Upper lobe of right lung (tissue), 1 donor: ENCODE data around the gene SRI. TPM values are rescaled to one million over a fixed set of nuclear protein-coding genes. Genes with fewer than 3 reads are reported as not detected.
"Not testable (repeated sequence)": the region's sequence is repeated elsewhere in the genome, so short reads cannot be mapped to it uniquely, and the experiment has no call there.

Experiments used
- ATAC-seq: fragments of 200-7000 bp; cut with Tn5 transposase; one replicate; pipeline ENCODE4 v1.9.1; 2020; ENCODE audit warnings: mild to moderate bottlenecking, moderate library complexity
- DNase-seq: peaks from one replicate; pipeline ENCODE4 v3.0.0-alpha.2; 2020
- H3K27ac ChIP-seq: fragments of 200-600 bp; one replicate; pipeline ENCODE4 v1.8.0; 2022
- H3K27me3 ChIP-seq: fragments of 200-600 bp; one replicate; pipeline ENCODE4 v1.8.0; 2022; ENCODE audit warnings: mild to moderate bottlenecking
- H3K36me3 ChIP-seq: fragments of 200-600 bp; one replicate; pipeline ENCODE4 v1.8.0; 2022
- H3K4me1 ChIP-seq: fragments of 200-600 bp; one replicate; pipeline ENCODE4 v1.8.0; 2022
- H3K4me3 ChIP-seq: fragments of 200-600 bp; one replicate; pipeline ENCODE4 v1.8.0; 2022; ENCODE audit warnings: mild to moderate bottlenecking
- H3K9me3 ChIP-seq: fragments of 200-600 bp; one replicate; pipeline ENCODE4 v1.8.0; 2022
- intact Hi-C: fragments of 100-400 bp; cut with DNase I; formaldehyde crosslinking; loops from one replicate; pipeline ENCODE4 v1.11.0; 2022
- long read RNA-seq: library from polyadenylated mRNA; unstranded; transcript quantifications from one replicate; pipeline ENCODE4 v2.0.0, GENCODE V29; 2021
- total RNA-seq: library from RNA; stranded (reverse); fragmentation: NEBNext Ultra II Directional; extraction: Animal tissue kit (Norgen Biotek cat#: 25700); gene quantifications from one replicate; pipeline ENCODE4 v1.2.1, GENCODE V29; 2021
- TF ChIP-seq, protein P1 (sequence below): fragments of 200-600 bp; IDR thresholded peaks from one replicate; pipeline ENCODE4 v1.8.0; 2022; ENCODE audit warnings: antibody characterized with exemption
- donor health status: DM: no; HTN: yes; CAD: no; lungs with severe emphysema.

SRI gene, protein sequence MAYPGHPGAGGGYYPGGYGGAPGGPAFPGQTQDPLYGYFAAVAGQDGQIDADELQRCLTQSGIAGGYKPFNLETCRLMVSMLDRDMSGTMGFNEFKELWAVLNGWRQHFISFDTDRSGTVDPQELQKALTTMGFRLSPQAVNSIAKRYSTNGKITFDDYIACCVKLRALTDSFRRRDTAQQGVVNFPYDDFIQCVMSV
- total RNA-seq, result 115 TPM
- long read RNA-seq, transcript SRI-201 (8 exons, 2,010 nt), result major isoform, 97 of 107 reads
- long read RNA-seq, partial matches to known transcripts, result 4 of 107 reads
- long read RNA-seq, other reads (novel, unspliced or antisense), result 6 of 107 reads

DNA sequence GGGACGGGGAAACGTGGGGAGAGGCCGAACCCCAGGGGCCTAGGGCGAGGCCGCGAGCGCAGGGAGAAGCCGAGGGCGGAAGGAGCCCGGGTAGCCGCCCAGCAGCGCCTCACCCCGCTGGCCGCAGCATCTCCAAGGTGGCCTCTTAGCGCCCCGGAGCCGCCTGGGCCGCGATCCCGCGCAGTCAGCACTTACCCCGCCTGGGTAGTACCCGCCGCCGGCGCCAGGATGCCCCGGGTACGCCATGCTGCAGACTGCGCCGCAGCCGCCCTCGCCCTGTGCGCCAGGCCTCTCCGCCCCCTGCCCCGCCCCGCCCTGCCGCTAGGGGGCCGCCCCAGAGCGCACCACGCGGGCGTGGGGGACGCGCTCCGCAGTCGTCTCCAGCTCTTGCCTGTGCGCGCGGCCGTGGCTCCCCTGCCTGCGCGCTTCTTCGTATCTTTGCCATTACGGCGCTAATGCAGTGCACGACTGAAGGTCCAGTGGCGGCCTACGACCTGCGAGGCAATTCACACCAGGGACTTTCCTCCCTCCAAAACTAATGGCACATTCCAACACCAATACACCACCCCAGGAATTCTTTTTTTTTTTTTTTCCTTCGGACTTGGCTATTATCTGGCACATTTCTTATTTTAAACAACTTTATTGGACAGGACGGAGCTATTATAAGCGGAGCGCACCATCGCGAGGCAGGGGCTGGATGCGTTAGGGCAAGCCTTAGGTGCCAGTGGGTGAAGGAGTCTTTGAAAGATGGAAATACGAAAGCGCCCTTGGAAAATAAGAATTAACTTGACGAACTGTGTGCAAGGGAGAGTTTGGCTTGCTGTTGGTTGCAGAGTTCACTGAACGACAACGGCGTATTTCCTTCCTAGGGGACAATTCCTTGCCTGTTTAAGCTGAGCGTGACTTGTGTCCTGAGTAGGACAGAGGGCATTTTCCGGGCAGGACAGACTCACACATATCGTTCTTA lies at the start of gene SRI:
Gene SRI (minus strand): TSS at position 258 of the 967 bp plus-strand sequence. CDS start 12 bp downstream, at position 246.
- DNase-seq (peak; percentile 95), ATAC-seq (peak; percentile 99)
- Histone ChIP-seq H3K4me3 (peak within 1 kb of the TSS; percentile 99), H3K9me3 (no peaks in the 10 kb centered on the region), H3K27me3 (no peaks in the 10 kb centered on the region), H3K36me3 (peaks cover 24% of the 10 kb centered on the region), H3K4me1 (peaks cover 6% of the 10 kb centered on the region), H3K27ac (peak within 1 kb of the TSS; percentile 97)
- intact Hi-C loops, result no loop called here
- TF ChIP-seq, protein P1, sequence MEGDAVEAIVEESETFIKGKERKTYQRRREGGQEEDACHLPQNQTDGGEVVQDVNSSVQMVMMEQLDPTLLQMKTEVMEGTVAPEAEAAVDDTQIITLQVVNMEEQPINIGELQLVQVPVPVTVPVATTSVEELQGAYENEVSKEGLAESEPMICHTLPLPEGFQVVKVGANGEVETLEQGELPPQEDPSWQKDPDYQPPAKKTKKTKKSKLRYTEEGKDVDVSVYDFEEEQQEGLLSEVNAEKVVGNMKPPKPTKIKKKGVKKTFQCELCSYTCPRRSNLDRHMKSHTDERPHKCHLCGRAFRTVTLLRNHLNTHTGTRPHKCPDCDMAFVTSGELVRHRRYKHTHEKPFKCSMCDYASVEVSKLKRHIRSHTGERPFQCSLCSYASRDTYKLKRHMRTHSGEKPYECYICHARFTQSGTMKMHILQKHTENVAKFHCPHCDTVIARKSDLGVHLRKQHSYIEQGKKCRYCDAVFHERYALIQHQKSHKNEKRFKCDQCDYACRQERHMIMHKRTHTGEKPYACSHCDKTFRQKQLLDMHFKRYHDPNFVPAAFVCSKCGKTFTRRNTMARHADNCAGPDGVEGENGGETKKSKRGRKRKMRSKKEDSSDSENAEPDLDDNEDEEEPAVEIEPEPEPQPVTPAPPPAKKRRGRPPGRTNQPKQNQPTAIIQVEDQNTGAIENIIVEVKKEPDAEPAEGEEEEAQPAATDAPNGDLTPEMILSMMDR, result peak; percentile 90

DNA sequence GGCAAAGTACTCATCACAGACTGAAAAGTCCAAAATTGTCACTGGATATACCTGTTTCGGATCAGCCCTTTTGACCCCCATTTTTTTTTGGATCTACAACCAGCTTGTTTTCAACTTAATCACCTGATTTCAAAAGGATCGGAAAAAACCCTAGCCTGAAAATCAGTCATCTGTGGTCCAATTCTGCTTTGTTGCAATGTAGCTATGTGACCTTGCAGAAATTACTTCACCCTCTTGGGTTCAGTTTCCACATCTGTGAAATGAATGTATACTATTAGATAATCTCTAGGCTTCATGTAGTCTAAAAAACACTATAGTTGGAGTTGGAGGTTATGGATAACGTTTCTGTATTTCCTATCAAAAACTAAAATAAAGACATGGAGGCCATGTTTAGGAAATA lies 49.7 kb upstream of the SRI start:
- DNase-seq, result no peak
- Histone ChIP-seq H3K4me3 (no peak overlapping the region), H3K4me1 (no peaks in the 10 kb centered on the region), H3K36me3 (no peaks in the 10 kb centered on the region), H3K27me3 (no peaks in the 10 kb centered on the region), H3K27ac (no peak overlapping the region), H3K9me3 (no peaks in the 10 kb centered on the region)
- ATAC-seq, result peak; percentile 53
- intact Hi-C loops, result no loop called here
- TF ChIP-seq, protein P1, result no peak

DNA sequence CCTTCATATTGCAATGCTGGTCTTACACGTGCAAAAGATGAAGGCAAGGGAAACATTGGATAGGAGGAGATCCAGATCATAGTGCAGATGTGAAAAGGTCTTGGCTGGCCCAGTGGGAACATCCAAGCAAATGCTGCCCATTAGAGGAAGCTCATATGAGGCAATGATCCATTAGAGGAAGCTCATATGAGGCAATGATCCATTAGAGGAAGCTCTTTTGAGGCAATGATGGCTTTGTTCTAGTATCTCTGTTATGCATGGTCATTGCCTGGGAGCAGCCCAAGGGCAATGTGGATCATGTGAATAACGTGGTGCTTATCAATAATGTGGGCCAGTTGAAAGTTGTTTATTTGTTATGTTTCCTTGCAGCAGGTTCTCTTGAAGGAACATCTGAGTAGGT lies 49.0 kb upstream of the SRI start:
- no peaks in the 10 kb centered on the region for H3K4me1 ChIP-seq
- intact Hi-C loops, result no loop called here
- no peak for DNase-seq
- H3K36me3 ChIP-seq, result no peaks in the 10 kb centered on the region
- no peaks in the 10 kb centered on the region for H3K9me3 ChIP-seq
- no peak overlapping the region for H3K27ac ChIP-seq
- no peaks in the 10 kb centered on the region for H3K27me3 ChIP-seq
- TF ChIP-seq, protein P1, result no peak
- peak; percentile 89 for ATAC-seq
- no peak overlapping the region for H3K4me3 ChIP-seq

DNA sequence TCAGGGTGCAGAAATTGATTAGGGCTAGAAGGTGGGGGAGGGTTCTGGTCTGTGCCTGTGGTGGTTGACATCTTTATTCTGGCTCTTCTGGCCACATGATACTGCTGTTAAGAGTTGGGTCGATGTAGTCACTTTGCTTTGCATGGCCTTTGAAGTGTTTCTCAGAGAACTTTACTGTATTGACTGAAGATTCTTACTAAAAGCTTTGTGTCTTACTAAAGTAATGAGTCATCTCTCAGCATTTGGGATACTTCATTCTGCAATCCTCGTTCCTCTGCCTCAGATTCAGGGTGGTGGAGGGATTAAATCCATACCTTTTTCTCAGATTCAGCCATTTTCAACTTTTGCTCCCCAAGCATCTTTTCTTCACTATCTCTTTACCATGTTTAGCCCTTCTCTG lies 48.2 kb upstream of the SRI start:
- no peak for ATAC-seq
- TF ChIP-seq, protein P1, result no peak
- no peak for DNase-seq

DNA sequence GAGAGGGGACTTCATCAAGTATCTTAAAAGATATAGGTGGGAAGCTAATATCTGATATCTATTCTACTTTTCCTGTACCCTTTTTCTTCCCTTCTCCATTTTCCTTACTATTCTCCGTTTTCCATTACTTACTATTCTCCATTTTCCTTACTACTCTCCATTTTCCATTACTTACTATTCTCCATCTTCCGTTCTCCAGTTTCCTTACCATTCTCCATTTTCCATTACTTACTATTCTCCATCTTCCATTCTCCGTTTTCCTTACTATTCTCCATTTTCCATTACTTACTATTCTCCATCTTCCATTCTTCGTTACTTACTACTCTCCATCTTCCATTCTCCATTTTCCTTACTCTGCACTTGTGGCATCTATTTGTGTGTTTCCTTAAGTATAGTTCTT lies 47.6 kb upstream of the SRI start:
- DNase-seq (no peak), ATAC-seq (no peak)
- Histone ChIP-seq H3K9me3 (no peaks in the 10 kb centered on the region), H3K4me1 (no peaks in the 10 kb centered on the region), H3K36me3 (no peaks in the 10 kb centered on the region), H3K27me3 (no peaks in the 10 kb centered on the region), H3K27ac (no peak overlapping the region), H3K4me3 (no peak overlapping the region)
- intact Hi-C loops, result no loop called here
- TF ChIP-seq, protein P1, result no peak

More for the DNA sequence above, 48.2 kb upstream of the SRI start:
- no peaks in the 10 kb centered on the region for H3K4me1 ChIP-seq
- no peaks in the 10 kb centered on the region for H3K36me3 ChIP-seq
- H3K27ac ChIP-seq, result no peak overlapping the region
- H3K4me3 ChIP-seq, result no peak overlapping the region
- H3K9me3 ChIP-seq, result no peaks in the 10 kb centered on the region
- intact Hi-C loops, result no loop called here
- H3K27me3 ChIP-seq, result no peaks in the 10 kb centered on the region

DNA sequence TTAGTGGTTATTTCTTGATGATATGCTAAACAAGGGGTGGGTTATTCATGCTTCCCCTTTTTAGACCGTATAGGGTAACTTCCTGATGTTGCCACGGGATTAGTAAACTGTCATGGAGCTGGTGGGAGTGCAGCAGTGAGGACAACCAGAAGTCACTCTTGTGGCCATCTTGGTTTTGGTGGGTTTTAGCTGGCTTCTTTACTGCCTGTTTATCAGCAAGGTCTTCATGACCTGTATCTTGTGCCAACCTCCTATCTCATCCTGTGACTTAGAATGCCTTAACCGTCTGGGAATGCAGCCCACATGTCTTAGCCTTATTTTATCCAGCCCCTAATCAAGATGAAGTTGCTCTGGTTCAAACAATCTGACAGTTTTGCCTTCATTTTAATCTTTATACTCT lies 45.1 kb upstream of the SRI start:
- DNase-seq, H3K27ac ChIP-seq, H3K36me3 ChIP-seq, H3K27me3 ChIP-seq, ATAC-seq, H3K9me3 ChIP-seq, H3K4me3 ChIP-seq, intact Hi-C loops, H3K4me1 ChIP-seq: not testable (repeated sequence)
